Keratinocyte (primary cell): ENCODE data around the gene STEAP2. TPM values are rescaled to one million over a fixed set of nuclear protein-coding genes. Genes with fewer than 3 reads are reported as not detected.

Experiments
- DNase-seq: peaks from one replicate; pipeline ENCODE4 v3.0.0-alpha.2; 2011; ENCODE audit warnings: low read depth, missing footprints, low spot score
- FAIRE-seq: peaks from 2 replicates; lab custom pipeline; 2011; peaks lifted over from hg19 to GRCh38; lab: Jason Lieb, UNC
- H2AFZ ChIP-seq: 2 replicates; pipeline ENCODE4 v1.6.0; 2012; ENCODE audit warnings: low read length, control low read depth, inconsistent platforms; ENCODE audit not compliant: control insufficient read depth
- H3K27ac ChIP-seq: 2 replicates; pipeline ENCODE4 v1.5.1; 2011; ENCODE audit warnings: low read length; ENCODE audit not compliant: control insufficient read depth, insufficient read depth
- H3K27me3 ChIP-seq: 3 replicates; pipeline ENCODE4 v1.6.0; 2011; ENCODE audit warnings: low read length; ENCODE audit not compliant: control insufficient read depth, insufficient read depth; ENCODE audit errors: extremely low read depth
- H3K36me3 ChIP-seq, 2 experiments: 2 replicates in 1 of 2; 3 replicates in 1 of 2; pipeline ENCODE4 v1.5.1; 2011; ENCODE audit warnings: low read length in 2 of 2, mild to moderate bottlenecking in 1 of 2; ENCODE audit not compliant: control insufficient read depth in 2 of 2, insufficient read depth in 2 of 2; ENCODE audit errors: extremely low read depth in 1 of 2
- H3K4me1 ChIP-seq: 3 replicates; pipeline ENCODE4 v1.5.1; 2011; ENCODE audit warnings: low read length; ENCODE audit not compliant: control insufficient read depth, insufficient read depth; ENCODE audit errors: extremely low read depth
- H3K4me2 ChIP-seq: 3 replicates; pipeline ENCODE4 v1.6.0; 2011; ENCODE audit warnings: low read depth, low read length; ENCODE audit not compliant: control insufficient read depth, insufficient read depth; ENCODE audit errors: extremely low read depth
- H3K4me3 ChIP-seq, 3 experiments: fragments of 200-600 bp in 1 of 3; sonication (generic) in 1 of 3; 2 replicates in 2 of 3; 3 replicates in 1 of 3; pipeline ENCODE4 v1.5.1; 2011 to 2016; ENCODE audit warnings: low read length in 3 of 3, mild to moderate bottlenecking in 3 of 3, control low read depth in 2 of 3, inconsistent platforms in 1 of 3, low read depth in 1 of 3, mixed read lengths in 1 of 3, mixed run types in 1 of 3, moderate library complexity in 1 of 3; ENCODE audit not compliant: control insufficient read depth in 2 of 3, insufficient read depth in 2 of 3; ENCODE audit errors: extremely low read depth in 1 of 3
- H3K79me2 ChIP-seq: 2 replicates; pipeline ENCODE4 v1.6.0; 2012; ENCODE audit warnings: low read length; ENCODE audit not compliant: control insufficient read depth, insufficient read depth
- H3K9ac ChIP-seq: 3 replicates; pipeline ENCODE4 v1.6.0; 2011; ENCODE audit warnings: low read length; ENCODE audit not compliant: control insufficient read depth, insufficient read depth; ENCODE audit errors: extremely low read depth
- H3K9me1 ChIP-seq: 3 replicates; pipeline ENCODE4 v1.6.0; 2011; ENCODE audit warnings: low read length; ENCODE audit not compliant: control insufficient read depth, insufficient read depth; ENCODE audit errors: extremely low read depth
- H3K9me3 ChIP-seq: 2 replicates; pipeline ENCODE4 v1.5.1; 2012; ENCODE audit warnings: low read depth, low read length; ENCODE audit not compliant: control insufficient read depth
- H4K20me1 ChIP-seq: 3 replicates; pipeline ENCODE4 v1.6.0; 2011; ENCODE audit warnings: low read length; ENCODE audit not compliant: control insufficient read depth, insufficient read depth; ENCODE audit errors: extremely low read depth
- EZH2 ChIP-seq: IDR thresholded peaks from one replicate; pipeline ENCODE4 v1.6.1; 2012; ENCODE audit warnings: inconsistent platforms, mild to moderate bottlenecking, low read length, moderate library complexity
- dilution Hi-C: fragments of 300-500 bp; cut with MboI; formaldehyde crosslinking; loops from one replicate; pipeline ENCODE4 v1.7.0; 2020; ENCODE audit warnings: low sequenced_read_pairs; ENCODE audit not compliant: extremely low pct_ligation_motif_present
- polyA plus RNA-seq, 5 experiments: library from polyadenylated mRNA; depleted of rRNA in 3 of 5; stranded (reverse) in 3 of 5; stranded (forward) in 1 of 5; unstranded in 1 of 5; fragments of >200 nt; gene quantifications; 1 replicate in 1 of 5; 2 replicates in 3 of 5; 3 replicates in 1 of 5; pipeline versions ENCODE4 v1.2.1 to v1.2.3, GENCODE V29; 2011 to 2012; ENCODE audit warnings: missing spikeins in 2 of 5, low read depth in 1 of 5, low replicate concordance in 1 of 5
- TF ChIP-seq, protein P1 (sequence below), 3 experiments: IDR thresholded peaks in 1 of 3; conservative IDR thresholded peaks in 1 of 3; optimal IDR thresholded peaks in 1 of 3; 2 replicates in 2 of 3; 3 replicates in 1 of 3; pipeline versions ENCODE3 to v1.5.1; 2011; ENCODE audit warnings: low read length in 3 of 3, mild to moderate bottlenecking in 3 of 3, moderate library complexity in 2 of 3, control low read depth in 1 of 3, inconsistent platforms in 1 of 3; ENCODE audit not compliant: insufficient read depth in 2 of 3; ENCODE audit errors: extremely low read depth in 1 of 3

STEAP2 gene
- polyA plus RNA-seq, 1 donor (not counting 4 experiments of a cell fraction or from before 2014, with no cell fraction given), result 3.9 TPM

- no peak for FAIRE-seq
- H3K4me1 ChIP-seq, result peaks cover 32% of the 10 kb centered on the region
- H3K9me3 ChIP-seq, result peaks cover 4% of the 10 kb centered on the region
Measured at GRCh38 chr7:90176195-90176594, 35.3 kb upstream of the STEAP2 start.

DNA sequence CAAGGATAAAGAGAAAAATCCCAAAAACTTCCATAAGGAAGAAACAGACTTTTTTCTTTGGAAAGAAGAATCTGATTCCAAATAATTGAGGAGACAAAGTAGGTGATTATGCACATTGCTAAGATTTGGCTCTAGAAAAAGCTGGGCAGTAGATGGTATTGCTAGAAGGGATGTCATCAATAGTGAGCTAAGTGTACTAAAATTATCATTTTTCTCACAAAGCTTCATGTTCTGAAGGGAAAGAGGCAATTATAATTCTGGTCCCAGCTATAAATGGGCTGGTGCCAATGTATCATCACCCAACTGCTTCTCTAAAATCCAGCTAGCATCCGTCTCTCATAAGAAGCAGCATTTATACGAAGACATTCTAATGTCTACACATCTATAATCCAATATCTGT, 33.4 kb upstream of the STEAP2 start:
- Histone ChIP-seq H3K79me2 (no peaks in the 10 kb centered on the region), H3K27ac (peak overlapping the region; percentile 77), H2AFZ (no peak overlapping the region), H3K36me3 (no peaks in the 10 kb centered on the region), H3K27me3 (no peaks in the 10 kb centered on the region), H3K4me1 (peaks cover 32% of the 10 kb centered on the region), H3K9me3 (peaks cover 4% of the 10 kb centered on the region), H4K20me1 (no peaks in the 10 kb centered on the region), H3K9ac (no peak overlapping the region), H3K4me2 (peak overlapping the region; percentile 68), H3K9me1 (no peaks in the 10 kb centered on the region), H3K4me3 (no peak overlapping the region)
- no peak for TF ChIP-seq EZH2
- TF ChIP-seq, protein P1, sequence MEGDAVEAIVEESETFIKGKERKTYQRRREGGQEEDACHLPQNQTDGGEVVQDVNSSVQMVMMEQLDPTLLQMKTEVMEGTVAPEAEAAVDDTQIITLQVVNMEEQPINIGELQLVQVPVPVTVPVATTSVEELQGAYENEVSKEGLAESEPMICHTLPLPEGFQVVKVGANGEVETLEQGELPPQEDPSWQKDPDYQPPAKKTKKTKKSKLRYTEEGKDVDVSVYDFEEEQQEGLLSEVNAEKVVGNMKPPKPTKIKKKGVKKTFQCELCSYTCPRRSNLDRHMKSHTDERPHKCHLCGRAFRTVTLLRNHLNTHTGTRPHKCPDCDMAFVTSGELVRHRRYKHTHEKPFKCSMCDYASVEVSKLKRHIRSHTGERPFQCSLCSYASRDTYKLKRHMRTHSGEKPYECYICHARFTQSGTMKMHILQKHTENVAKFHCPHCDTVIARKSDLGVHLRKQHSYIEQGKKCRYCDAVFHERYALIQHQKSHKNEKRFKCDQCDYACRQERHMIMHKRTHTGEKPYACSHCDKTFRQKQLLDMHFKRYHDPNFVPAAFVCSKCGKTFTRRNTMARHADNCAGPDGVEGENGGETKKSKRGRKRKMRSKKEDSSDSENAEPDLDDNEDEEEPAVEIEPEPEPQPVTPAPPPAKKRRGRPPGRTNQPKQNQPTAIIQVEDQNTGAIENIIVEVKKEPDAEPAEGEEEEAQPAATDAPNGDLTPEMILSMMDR (optimal IDR thresholded peaks at IDR 0.05 in 1 of 3, IDR thresholded peaks at IDR 0.05 in 1 of 3, conservative IDR thresholded peaks at IDR 0.05 in 1 of 3; ENCODE audit: extremely low read depth in 1 of 3, insufficient read depth in 2 of 3, low read length in 3 of 3), result no peak
- dilution Hi-C loops, result no loop called here
- FAIRE-seq (no peak), DNase-seq (no peak)

More at GRCh38 chr7:90176195-90176594, 35.3 kb upstream of the STEAP2 start:
- TF ChIP-seq, protein P1 (optimal IDR thresholded peaks at IDR 0.05 in 1 of 3, IDR thresholded peaks at IDR 0.05 in 1 of 3, conservative IDR thresholded peaks at IDR 0.05 in 1 of 3; ENCODE audit: extremely low read depth in 1 of 3, insufficient read depth in 2 of 3, low read length in 3 of 3), result no peak
- TF ChIP-seq EZH2, result no peak
- Histone ChIP-seq H4K20me1 (no peaks in the 10 kb centered on the region), H3K9me1 (no peaks in the 10 kb centered on the region), H3K27ac (no peak overlapping the region), H3K36me3 (no peaks in the 10 kb centered on the region), H3K79me2 (no peaks in the 10 kb centered on the region), H3K4me3 (no peak overlapping the region), H3K4me2 (no peak overlapping the region), H2AFZ (no peak overlapping the region), H3K9ac (no peak overlapping the region), H3K27me3 (no peaks in the 10 kb centered on the region)
- DNase-seq, result no peak
- dilution Hi-C loops, result no loop called here
